A549 treated with ZK216348 at 1 μM for 4 hours (cell line): ENCODE measurements around the gene ACTMAP. TPM values are rescaled to one million over a fixed set of nuclear protein-coding genes. Genes with fewer than 3 reads are reported as not detected.

Experiments
- total RNA-seq: library from RNA; stranded (reverse); fragments of 200-300 nt; extraction: Qiagen RNA extraction; gene quantifications from 5 replicates; pipeline ENCODE4 v1.2.3, GENCODE V29; 2022; ENCODE audit warnings: low read depth

The ACTMAP gene
- total RNA-seq: 13.2 to 20.0 TPM (median 18.7 TPM) in 5 replicates

GRCh38 chr19:40750058-40750873, at the start of gene ACTMAP:
TSS of gene ACTMAP (minus strand) at chr19:40750477. CDS start at chr19:40749803, 674 bp downstream.

GRCh38 chr19:40798683-40799557, 48.6 kb upstream of the ACTMAP start, which contains the start of gene EGLN2:
TSS of gene EGLN2 (plus strand) at chr19:40799191. CDS start at chr19:40800573, 1,382 bp downstream.

GRCh38 chr19:40777937-40778705, 27.8 kb upstream of the ACTMAP start, which contains the start of gene RAB4B:
TSS of gene RAB4B (plus strand) at chr19:40778247. CDS start at chr19:40778376, 129 bp downstream.

GRCh38 chr19:40774916-40775631, 24.8 kb upstream of the ACTMAP start, which contains the start of gene MIA:
TSS of gene MIA (plus strand) at chr19:40775521. CDS start at chr19:40775543, 22 bp downstream.

GRCh38 chr19:40750874-40751537, 729 bp upstream of the ACTMAP start, which contains the start of gene SNRPA:
TSS of gene SNRPA (plus strand) at chr19:40751203. CDS start at chr19:40751409, 206 bp downstream.

GRCh38 chr19:40716482-40717324, 33.6 kb downstream of the ACTMAP start, which contains the start of the genes COQ8B and ITPKC:
TSS of gene COQ8B (minus strand) at chr19:40716886. CDS start at chr19:40714632, 2,254 bp downstream.
TSS of gene ITPKC (plus strand) at chr19:40717112. CDS start at chr19:40717136, 24 bp downstream.

Other genes with a start within 250 kb of the ACTMAP start
- 81.7 to 154 TPM (median 141 TPM) in 5 replicates for gene SHKBP1, start 173.6 kb downstream of the ACTMAP start, total RNA-seq
- 31.7 to 70.4 TPM (median 60.7 TPM) in 5 replicates for gene LTBP4, start 149.1 kb downstream of the ACTMAP start, total RNA-seq
- 42.3 to 77.6 TPM (median 74.4 TPM) in 5 replicates for gene NUMBL, start 59.8 kb downstream of the ACTMAP start, total RNA-seq
- gene COQ8B, start 33.6 kb downstream of the ACTMAP start, total RNA-seq: 53.2 to 88.6 TPM (median 87.2 TPM) in 5 replicates
- gene ITPKC, start 33.4 kb downstream of the ACTMAP start, total RNA-seq: 18.3 to 29.6 TPM (median 27.3 TPM) in 5 replicates
- gene SNRPA, start 726 bp upstream of the ACTMAP start, total RNA-seq: 153 to 193 TPM (median 158 TPM) in 5 replicates
- not detected in 5 replicates for gene MIA, start 25.0 kb upstream of the ACTMAP start, total RNA-seq
- 11.4 to 20.7 TPM (median 18.1 TPM) in 5 replicates for gene RAB4B, start 27.8 kb upstream of the ACTMAP start, total RNA-seq
- 59.6 to 101 TPM (median 96.2 TPM) in 5 replicates for gene EGLN2, start 48.7 kb upstream of the ACTMAP start, total RNA-seq
- gene CYP2A6, start 100.0 kb upstream of the ACTMAP start, total RNA-seq: not detected in 5 replicates
- gene CYP2A7, start 131.8 kb upstream of the ACTMAP start, total RNA-seq: not detected in 5 replicates
- gene CYP2B6, start 240.8 kb upstream of the ACTMAP start, total RNA-seq: not detected in 5 replicates